Small intestine (tissue), 7 donors: ENCODE results near the gene AGAP6. TPM values are rescaled to one million over a fixed set of nuclear protein-coding genes. Genes with fewer than 3 reads are reported as not detected.
"Not testable (repeated sequence)": the region's sequence is repeated elsewhere in the genome, so short reads cannot be mapped to it uniquely, and the experiment has no call there.

Experiments used
- DNase-seq, 2 donors: peaks; one replicate each; pipeline versions ENCODE4 v3.0.0 to v3.0.0-alpha.2; 2013
- FAIRE-seq: peaks from 2 replicates; lab custom pipeline; 2012; peaks lifted over from hg19 to GRCh38; lab: Jason Lieb, UNC
- H3K27ac ChIP-seq, 3 donors: one replicate each; pipeline ENCODE4 v1.5.1; 2013; ENCODE audit warnings: low read length in 2 of 3, mild to moderate bottlenecking in 2 of 3, control low read depth in 1 of 3, inconsistent platforms in 1 of 3, low read depth in 1 of 3, moderate library complexity in 1 of 3
- H3K27me3 ChIP-seq, 3 donors: one replicate each; pipeline ENCODE4 v1.6.1; 2013; ENCODE audit warnings: low read length in 3 of 3, inconsistent platforms in 1 of 3; ENCODE audit not compliant: control insufficient read depth in 3 of 3, insufficient read depth in 3 of 3
- H3K36me3 ChIP-seq, 3 donors: one replicate each; pipeline ENCODE4 v1.6.1; 2013; ENCODE audit warnings: low read length in 3 of 3, inconsistent platforms in 1 of 3, low read depth in 1 of 3, mild to moderate bottlenecking in 1 of 3, moderate library complexity in 1 of 3; ENCODE audit not compliant: control insufficient read depth in 3 of 3, insufficient read depth in 2 of 3
- H3K4me1 ChIP-seq, 3 donors: one replicate each; pipeline ENCODE4 v1.6.1; 2013; ENCODE audit warnings: low read length in 2 of 3, inconsistent platforms in 1 of 3, low read depth in 1 of 3, mild to moderate bottlenecking in 1 of 3, moderate library complexity in 1 of 3; ENCODE audit not compliant: control insufficient read depth in 3 of 3, insufficient read depth in 2 of 3
- H3K4me3 ChIP-seq, 3 donors: one replicate each; pipeline ENCODE4 v1.5.1; 2013; ENCODE audit warnings: low read length in 3 of 3, control low read depth in 1 of 3, inconsistent platforms in 1 of 3, low read depth in 1 of 3, mild to moderate bottlenecking in 1 of 3, moderate library complexity in 1 of 3
- H3K9me3 ChIP-seq, 2 donors: one replicate each; pipeline ENCODE4 v1.6.1; 2013; ENCODE audit warnings: low read depth in 1 of 2, low read length in 1 of 2; ENCODE audit not compliant: control insufficient read depth in 2 of 2, insufficient read depth in 1 of 2
- WGBS, 3 donors: extraction: QIAGEN DNeasy Blood & Tissue Kit; methylation state at CpG; one replicate each; pipeline ENCODE4 v1.1.7; 2013; 5-methylcytosine and 5-hydroxymethylcytosine counted together
- polyA plus RNA-seq, 4 donors: library from polyadenylated mRNA; stranded (reverse) in 3 of 4; unstranded in 1 of 4; fragments of 200-250 nt in 3 of 4; fragments of 120-200 nt in 1 of 4; gene quantifications; one replicate each; pipeline versions ENCODE4 v1.2.1 to v1.2.3, GENCODE V29; 2013
- donor health status: healthy with polysubstance abuse.
- donor health status: control.
- donor health status: control.
- donor health status: Bipolar disorder and iron deficiency.
- donor health status: healthy.

AGAP6 gene
- polyA plus RNA-seq, 4 donors, result 8.7 to 34.4 (median 17.4) TPM

DNA sequence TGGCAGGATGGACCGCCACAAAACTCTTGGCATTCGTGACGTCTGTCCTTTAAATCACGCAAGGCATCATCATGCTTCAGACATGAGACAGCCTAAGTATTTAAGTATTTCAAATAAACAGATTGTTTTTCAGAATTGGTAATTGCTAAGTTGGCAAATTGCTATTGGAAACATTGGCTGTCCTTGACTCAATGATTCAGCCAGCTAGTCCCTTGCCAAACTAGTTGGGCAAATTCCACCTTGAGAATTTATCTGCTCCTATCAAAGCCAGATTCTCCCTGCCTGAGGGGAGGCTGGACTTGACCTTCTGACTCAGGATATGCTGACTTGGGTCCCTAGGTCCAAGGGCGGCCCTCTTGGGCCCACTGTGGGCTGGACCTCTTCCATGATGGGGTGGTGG is 29.4 kb downstream of the AGAP6 start:
- 83 to 91% (median 90%) methylated on average over 4 to 5 of the region's 5 CpGs for WGBS, 3 donors
- H3K4me3 ChIP-seq, H3K9me3 ChIP-seq, H3K27ac ChIP-seq, H3K27me3 ChIP-seq, FAIRE-seq, H3K4me1 ChIP-seq, H3K36me3 ChIP-seq, DNase-seq: not testable (repeated sequence)

DNA sequence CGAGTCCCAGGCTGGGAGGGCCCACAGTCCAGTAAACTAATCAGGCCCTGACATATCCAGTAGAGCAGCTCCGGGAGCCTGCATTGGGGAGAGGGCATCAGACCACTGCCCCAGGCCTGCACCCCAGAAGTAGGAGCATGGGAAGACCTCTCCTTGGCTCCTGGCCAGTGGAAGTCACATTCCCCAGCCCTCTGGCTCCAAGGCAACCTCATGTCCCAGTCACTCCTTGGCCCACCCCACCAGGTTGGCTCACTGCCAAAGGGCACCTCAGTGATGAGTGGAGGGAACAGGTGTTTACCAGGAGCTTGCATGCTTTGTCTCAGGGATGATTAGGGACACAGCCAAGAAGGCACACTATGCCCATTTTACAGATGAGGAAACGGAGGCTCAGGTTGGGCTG is 31.1 kb downstream of the AGAP6 start:
- H3K4me1 ChIP-seq, DNase-seq: not testable (repeated sequence)
- 81 to 89% (median 86%) methylated on average over 3 of the region's 3 CpGs for WGBS, 3 donors

DNA sequence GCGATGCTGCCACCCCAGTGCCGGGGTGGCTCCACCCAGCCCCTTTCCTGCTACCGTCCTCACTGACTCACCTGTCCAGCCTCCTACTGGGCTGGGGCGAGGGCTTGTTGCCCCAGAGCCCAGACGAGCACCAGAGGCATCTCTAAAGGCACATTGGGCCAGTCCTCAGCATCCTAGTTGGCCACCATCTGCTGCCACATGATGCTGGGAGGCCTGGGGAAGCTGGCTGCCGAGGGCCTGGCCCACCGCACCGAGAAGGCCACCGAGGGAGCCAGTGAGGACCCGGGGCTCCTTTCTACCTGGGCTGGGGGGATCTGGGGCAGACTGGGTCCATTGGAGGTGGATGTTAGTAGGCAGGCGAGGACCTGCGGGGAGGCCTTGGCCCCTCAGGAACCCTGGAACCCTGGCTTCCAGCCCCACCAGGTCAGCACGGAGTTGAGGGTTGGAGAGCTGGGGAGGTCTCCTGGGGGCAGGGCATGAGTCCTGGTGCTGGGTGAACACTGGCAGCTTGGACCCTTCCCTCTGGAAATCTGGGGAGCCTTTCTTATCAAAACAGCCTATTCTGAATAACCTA is 32.3 kb downstream of the AGAP6 start:
- H3K4me3 ChIP-seq, H3K27ac ChIP-seq, H3K4me1 ChIP-seq, H3K36me3 ChIP-seq, H3K9me3 ChIP-seq, FAIRE-seq, DNase-seq: not testable (repeated sequence)
- 89 to 91% (median 90%) methylated on average over 12 to 13 of the region's 13 CpGs for WGBS, 3 donors
- peaks cover 0 to 14% (median 0%) of the 10 kb centered on the region in 3 donors for H3K27me3 ChIP-seq

More for the DNA sequence above, 31.1 kb downstream of the AGAP6 start:
- FAIRE-seq, H3K27me3 ChIP-seq, H3K36me3 ChIP-seq, H3K9me3 ChIP-seq, H3K4me3 ChIP-seq, H3K27ac ChIP-seq: not testable (repeated sequence)

DNA sequence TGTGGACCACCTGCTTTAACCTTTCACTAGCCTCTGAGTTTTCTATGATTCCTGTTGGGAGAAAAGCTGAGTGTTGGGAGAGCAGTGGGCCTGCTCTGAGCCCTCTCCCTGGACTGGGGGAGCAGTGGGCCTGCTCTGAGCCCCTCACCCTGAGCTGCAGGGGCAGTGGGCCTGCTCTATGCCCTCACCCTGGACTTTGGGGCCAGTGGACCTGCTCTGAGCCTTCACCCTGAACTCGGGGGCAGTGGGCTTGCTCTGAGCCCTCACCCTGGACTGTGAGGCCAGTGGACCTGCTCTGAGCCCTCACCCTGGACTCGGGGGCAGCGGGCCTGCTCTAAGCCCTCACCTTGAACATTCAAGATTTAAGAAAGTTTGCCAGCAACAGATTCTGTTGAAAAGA is 33.4 kb downstream of the AGAP6 start:
- H3K4me1 ChIP-seq, result no peaks in the 10 kb centered on the region
- H3K36me3 ChIP-seq, result no peaks in the 10 kb centered on the region
- DNase-seq (no peak), FAIRE-seq (no peak)
- H3K9me3 ChIP-seq, result no peaks in the 10 kb centered on the region
- no peak overlapping the region for H3K27ac ChIP-seq
- H3K27me3 ChIP-seq, result peaks cover 0 to 24% (median 0%) of the 10 kb centered on the region in 3 donors
- WGBS, 3 donors, result 68 to 80% (median 76%) methylated on average over 3 of the region's 3 CpGs
- H3K4me3 ChIP-seq, result no peak overlapping the region

DNA sequence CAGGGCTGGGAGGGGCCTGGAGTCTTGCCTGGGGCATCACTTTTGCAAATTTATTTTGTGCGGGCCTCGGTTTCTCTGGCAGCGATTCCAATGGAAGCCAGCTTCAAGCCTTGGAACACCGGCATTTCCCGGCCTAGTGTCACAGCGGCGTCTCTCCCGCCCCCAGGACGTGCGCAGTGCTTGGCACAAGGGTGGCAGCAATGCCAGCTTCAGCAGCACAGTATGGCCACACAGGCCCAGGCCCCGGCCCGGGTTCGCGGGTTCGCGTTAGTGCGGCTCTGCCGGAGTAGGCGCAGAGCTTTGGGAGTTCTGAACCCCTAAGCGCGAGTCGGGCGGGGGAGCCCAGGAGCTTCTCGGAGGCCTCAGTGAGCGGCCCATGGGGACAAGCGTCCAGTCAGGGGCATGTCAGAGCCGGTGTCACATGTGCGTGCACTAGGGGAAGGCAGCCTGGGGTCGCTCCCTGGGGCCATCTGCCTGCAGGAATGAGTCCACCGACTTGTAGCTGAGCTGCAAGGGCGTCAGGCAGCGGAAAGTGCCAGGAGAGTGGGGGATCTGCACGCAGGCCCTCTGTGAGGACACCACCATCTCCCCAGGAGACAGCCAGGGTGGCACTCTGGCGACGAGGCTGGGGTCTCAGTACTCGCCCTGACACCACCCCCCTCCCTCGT is 36.6 kb downstream of the AGAP6 start:
- not testable (repeated sequence) for H3K9me3 ChIP-seq, FAIRE-seq, H3K27ac ChIP-seq, DNase-seq, H3K36me3 ChIP-seq, H3K4me1 ChIP-seq, H3K4me3 ChIP-seq
- 29 to 37% (median 35%) methylated on average over 28 to 30 of the region's 37 CpGs for WGBS, 3 donors
- H3K27me3 ChIP-seq, result peaks cover 0 to 26% (median 0%) of the 10 kb centered on the region in 3 donors

DNA sequence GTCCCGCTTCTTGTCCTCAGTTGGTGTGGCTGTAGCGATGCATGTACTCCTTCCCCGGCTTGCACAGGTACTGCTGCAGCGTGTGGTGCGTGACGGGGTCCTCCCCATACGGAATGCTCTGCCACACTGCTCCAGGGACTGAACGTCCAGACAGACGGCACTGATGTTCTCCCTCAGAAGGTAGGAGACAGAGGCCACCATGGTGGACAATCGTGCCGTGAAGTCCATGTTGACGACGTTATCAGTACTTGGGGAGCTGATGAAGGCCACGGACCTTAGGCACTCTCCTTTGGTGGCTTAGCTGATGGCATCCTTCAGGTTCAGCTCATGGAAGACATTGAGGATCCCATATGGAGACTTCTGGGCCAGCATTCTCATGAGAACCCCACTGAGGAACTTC is 37.4 kb downstream of the AGAP6 start:
- no peak overlapping the region for H3K27ac ChIP-seq
- H3K9me3 ChIP-seq, result no peaks in the 10 kb centered on the region
- H3K36me3 ChIP-seq, result no peaks in the 10 kb centered on the region
- WGBS, 3 donors, result 91 to 95% (median 93%) methylated on average over 14 of the region's 14 CpGs
- DNase-seq (no peak), FAIRE-seq (no peak)
- H3K4me1 ChIP-seq, result no peaks in the 10 kb centered on the region
- peaks cover 0 to 26% (median 0%) of the 10 kb centered on the region in 3 donors for H3K27me3 ChIP-seq
- no peak overlapping the region for H3K4me3 ChIP-seq

DNA sequence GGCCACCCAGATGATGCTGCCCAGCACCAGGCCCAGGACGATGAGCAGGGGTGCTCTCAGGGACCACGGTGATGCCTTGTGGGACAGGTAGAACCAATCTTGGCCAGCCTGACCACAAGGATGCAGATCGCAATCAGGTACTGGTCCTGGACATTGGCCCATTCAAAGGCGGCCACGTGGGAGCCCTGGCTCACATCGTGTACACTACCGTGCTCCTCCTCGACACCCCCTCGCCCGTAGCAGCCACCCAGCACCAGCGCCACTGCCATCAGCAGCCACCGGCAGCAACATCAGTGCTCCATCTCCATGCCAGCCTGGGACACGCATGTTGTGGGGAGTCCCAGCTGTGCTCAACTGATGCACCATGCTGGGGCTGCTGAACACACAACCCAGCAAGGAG is 39.0 kb downstream of the AGAP6 start:
- Histone ChIP-seq H3K27me3 (peaks cover 0 to 26% (median 0%) of the 10 kb centered on the region in 3 donors), H3K4me1 (no peaks in the 10 kb centered on the region), H3K36me3 (no peaks in the 10 kb centered on the region), H3K4me3 (no peak overlapping the region), H3K9me3 (no peaks in the 10 kb centered on the region), H3K27ac (no peak overlapping the region)
- FAIRE-seq, result no peak
- WGBS, 3 donors, result 90 to 97% (median 92%) methylated on average over 11 to 13 of the region's 13 CpGs
- no peak for DNase-seq

DNA sequence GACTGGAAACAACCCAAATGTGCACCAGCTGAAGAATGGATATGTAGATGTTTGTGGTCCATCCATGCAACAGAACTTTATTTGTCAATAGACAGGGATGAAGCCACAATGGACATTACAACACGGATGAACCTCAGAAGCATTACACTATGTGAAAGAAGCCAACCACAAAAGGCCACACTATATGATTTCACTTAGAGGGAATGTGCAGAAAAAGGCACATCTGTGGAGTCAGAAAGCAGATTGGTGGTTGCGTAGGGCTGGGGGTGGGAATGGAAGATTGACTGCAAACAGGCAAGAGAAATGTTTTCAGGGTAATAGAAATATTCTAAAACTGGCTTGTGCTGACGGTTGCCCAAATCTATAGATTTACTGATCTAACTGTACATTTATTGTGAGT is 45.3 kb downstream of the AGAP6 start:
- Histone ChIP-seq H3K27me3 (no peaks in the 10 kb centered on the region), H3K27ac (no peak overlapping the region), H3K36me3 (no peaks in the 10 kb centered on the region), H3K4me1 (no peaks in the 10 kb centered on the region), H3K4me3 (no peak overlapping the region), H3K9me3 (no peaks in the 10 kb centered on the region)
- WGBS, 3 donors, result 62 to 73% (median 64%) methylated on average over 3 of the region's 3 CpGs
- DNase-seq (no peak), FAIRE-seq (no peak)
